HL-60/S4 treated with retinoic acid at 250 ng/mL for 4 days and 3 days (cell line): Measurements from ENCODE around the gene ZNF442.
"Not testable (repeated sequence)": the region's sequence is repeated elsewhere in the genome, so short reads cannot be mapped to it uniquely, and the experiment has no call there.

ENCODE experiments used
- in situ Hi-C: fragments of 300-500 bp; cut with MboI; formaldehyde crosslinking; loops from 2 replicates; pipeline ENCODE4 v1.7.0; 2022; ENCODE audit warnings: low sequenced_read_pairs

The ZNF442 gene

GRCh38 chr19:12365236-12366162 is at the start of gene ZNF442:
ZNF442 (minus strand) TSS chr19:12365683; CDS start chr19:12363631, 2,052 bp downstream.
- in situ Hi-C loops: no loop called here

GRCh38 chr19:12411893-12412292 is 46.4 kb upstream of the ZNF442 start:
- in situ Hi-C loops: no loop called here

- in situ Hi-C loops: no loop called here
Measured at GRCh38 chr19:12400633-12401502, 35.4 kb upstream of the ZNF442 start, which contains the start of gene ZNF799. ZNF799 (minus strand) TSS chr19:12401271; CDS start chr19:12401070, 201 bp downstream.

- in situ Hi-C loops: not testable (repeated sequence)
Measured at GRCh38 chr19:12399901-12400632, 34.6 kb upstream of the ZNF442 start.

GRCh38 chr19:12391148-12391547 is 25.7 kb upstream of the ZNF442 start:
- in situ Hi-C loops: not testable (repeated sequence)

GRCh38 chr19:12386365-12386764 is 20.9 kb upstream of the ZNF442 start:
- in situ Hi-C loops: not testable (repeated sequence)

- in situ Hi-C loops: no loop called here
Measured at GRCh38 chr19:12380444-12380737, 14.9 kb upstream of the ZNF442 start.

GRCh38 chr19:12379732-12380443 is 14.4 kb upstream of the ZNF442 start:
- in situ Hi-C loops: no loop called here

GRCh38 chr19:12374026-12374425 is 8.5 kb upstream of the ZNF442 start:
- in situ Hi-C loops: no loop called here

GRCh38 chr19:12364391-12365235 is 870 bp downstream of the ZNF442 start:
- in situ Hi-C loops: no loop called here

- in situ Hi-C loops: not testable (repeated sequence)
Measured at GRCh38 chr19:12362236-12362635, 3.2 kb downstream of the ZNF442 start.

- in situ Hi-C loops: no loop called here
Measured at GRCh38 chr19:12353375-12353774, 12.1 kb downstream of the ZNF442 start.

GRCh38 chr19:12350890-12351197 is 14.6 kb downstream of the ZNF442 start:
- in situ Hi-C loops: no loop called here

- in situ Hi-C loops: no loop called here
Measured at GRCh38 chr19:12350185-12350889, 15.1 kb downstream of the ZNF442 start.

GRCh38 chr19:12346896-12347295 is 18.6 kb downstream of the ZNF442 start:
- in situ Hi-C loops: no loop called here

- in situ Hi-C loops: no loop called here
Measured at GRCh38 chr19:12345197-12345596, 20.3 kb downstream of the ZNF442 start.

- in situ Hi-C loops: no loop called here
Measured at GRCh38 chr19:12333162-12334159, 32.0 kb downstream of the ZNF442 start, which contains the start of gene ZNF563. ZNF563 (minus strand) TSS chr19:12333633; CDS start chr19:12333482, 151 bp downstream.
